Measurements from ENCODE around the gene FOXK2. TPM values are rescaled to one million over a fixed set of nuclear protein-coding genes. Genes with fewer than 3 reads are reported as not detected.

Gene FOXK2
- total and polyA plus RNA-seq, 2 of the 8 experiments (the other 6 are each of a cell fraction or from before 2014, with no cell fraction given), result 34.7 to 64.9 TPM

GRCh38 chr17:82519971-82520903 lies 705 bp downstream of the FOXK2 start:
- Histone ChIP-seq H3K23ac (ENCODE audit: insufficient read length) (no peak overlapping the region), H3K4me3 (ENCODE audit: extremely low read depth in 1 of 4, insufficient read depth in 2 of 4, low read depth in 3 of 4, low read length in 4 of 4) (peak overlapping the region; percentile 68 to 99 (median 86)), H4K20me1 (replicated peaks in 1 of 2; ENCODE audit: control insufficient read depth in 1 of 2, insufficient read depth in 2 of 2, low read length in 2 of 2) (peaks cover 16 to 18% of the 10 kb centered on the region in 2 experiments), H3K4me2 (ENCODE audit: insufficient read depth in 1 of 2, low read depth in 2 of 2, low read length in 2 of 2) (peak overlapping the region; percentile 83 to 91), H3K18ac (ENCODE audit: extremely low read depth, low read length) (no peak overlapping the region), H2BK20ac (ENCODE audit: low read length) (no peak overlapping the region), H3K14ac (ENCODE audit: insufficient read length) (no peak overlapping the region), H2AK5ac (ENCODE audit: low read depth, low read length) (no peak overlapping the region), H3K9ac (replicated peaks in 1 of 4; ENCODE audit: extremely low read depth in 1 of 4, low read depth in 3 of 4, low read length in 3 of 4) (peak overlapping the region; percentile 60 to 82 (median 77)), H2AFZ (ENCODE audit: low read length) (no peak overlapping the region), H2BK120ac (replicated peaks; ENCODE audit: low read depth, low read length) (no peak overlapping the region), H3K27me3 (replicated peaks in 1 of 4; ENCODE audit: control insufficient read depth in 3 of 4, extremely low read depth in 1 of 4, insufficient read depth in 3 of 4, low read length in 3 of 4) (no peaks in the 10 kb centered on the region), H4K5ac (ENCODE audit: insufficient read length, low read depth, low read length) (peak overlapping the region; percentile 80), H3K4me1 (replicated peaks in 1 of 4; ENCODE audit: control insufficient read depth in 3 of 4, insufficient read depth in 4 of 4, low read length in 3 of 4) (peaks cover 0 to 7% (median 1%) of the 10 kb centered on the region in 4 experiments; a peak in 2 of 7 replicates), H3K23me2 (ENCODE audit: low read depth, low read length) (peaks cover 6% of the 10 kb centered on the region; the same call in 1 of the 2 replicates), H3K9me3 (ENCODE audit: insufficient read depth in 2 of 2, low read depth in 1 of 2, low read length in 1 of 2) (no peaks in the 10 kb centered on the region), H3K36me3 (ENCODE audit: control insufficient read depth in 2 of 4, insufficient read depth in 4 of 4, low read length in 3 of 4) (no peaks in the 10 kb centered on the region), H2BK12ac (ENCODE audit: low read depth, low read length) (no peak overlapping the region), H3K4ac (replicated peaks; ENCODE audit: insufficient read length, low read depth, low read length) (no peak overlapping the region), H4K8ac (ENCODE audit: extremely low read depth, insufficient read depth, low read length) (no peak overlapping the region), H3K56ac (replicated peaks; ENCODE audit: insufficient read length, low read depth, low read length) (peak overlapping the region; percentile 32), H2BK15ac (ENCODE audit: low read length) (no peak overlapping the region), H3K79me2 (ENCODE audit: control insufficient read depth in 1 of 2, insufficient read depth in 2 of 2, low read length in 2 of 2) (peaks cover 45 to 53% of the 10 kb centered on the region in 2 experiments), H3K79me1 (ENCODE audit: low read depth, low read length) (peaks cover 4% of the 10 kb centered on the region), H3K27ac (ENCODE audit: low read depth, low read length) (no peak overlapping the region), H2BK5ac (ENCODE audit: low read depth, low read length) (no peak overlapping the region; the same call in 1 of the 2 replicates), H4K91ac (replicated peaks; ENCODE audit: insufficient read length, low read length) (no peak overlapping the region)
- POLR2A ChIA-PET (ENCODE audit: partially characterized antibody), result interaction anchor here (0.5 to 1.1 kb wide), 4 partner anchors 14 to 629 kb away, joined by 3 to 4 read pairs (median 4); no protein-coding TSS in a partner anchor
- CTCF ChIA-PET (ENCODE audit: partially characterized antibody), result interaction anchor here (0.9 to 1.7 kb wide), 4 partner anchors 13 to 33 kb away, joined by 3 to 6 read pairs (median 4); no protein-coding TSS in a partner anchor
- WGBS, 2 experiments (ENCODE audit: extremely low coverage in 1 of 2, insufficient coverage in 1 of 2, insufficient read length in 1 of 2, insufficient replicate concordance in 2 of 2, low coverage in 1 of 2, low lambda C conversion rate in 2 of 2, missing lambda C conversion rate in 1 of 2), result 3% methylated on average over 21 of the region's 94 CpGs; no CpG with 5 or more reads in 1 of the 2 experiments
- peak in 1 of 2 experiments; percentile 58 for DNase-seq (ENCODE audit: low read depth in 1 of 2, low spot score in 2 of 2)
- peak; percentile 7 for FAIRE-seq
- peak; percentile 26 for TF ChIP-seq KDM4A (IDR thresholded peaks at IDR 0.05; ENCODE audit: low read depth, low read length, severe bottlenecking)
- TF ChIP-seq BACH1 (IDR thresholded peaks at IDR 0.05; ENCODE audit: low read length), result 0 out of 2 replicates have a peak, but pooled peaks have one; percentile 24
- 0 out of 4 replicates have a peak, but pooled peaks of 1 of the 2 experiments have one; percentile 30 for TF ChIP-seq SIN3A (conservative IDR thresholded peaks at IDR 0.05 in 1 of 2, IDR thresholded peaks at IDR 0.05 in 1 of 2; ENCODE audit: low read depth in 1 of 2, low read length in 2 of 2)
- TF ChIP-seq NANOG (IDR thresholded peaks at IDR 0.05; ENCODE audit: insufficient read depth, low read depth, low read length, poor library complexity, severe bottlenecking), result no peak
- TF ChIP-seq, protein P1, sequence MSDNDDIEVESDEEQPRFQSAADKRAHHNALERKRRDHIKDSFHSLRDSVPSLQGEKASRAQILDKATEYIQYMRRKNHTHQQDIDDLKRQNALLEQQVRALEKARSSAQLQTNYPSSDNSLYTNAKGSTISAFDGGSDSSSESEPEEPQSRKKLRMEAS (IDR thresholded peaks at IDR 0.05), result no peak
- no peak for TF ChIP-seq BCL11A (IDR thresholded peaks at IDR 0.05; ENCODE audit: low read depth in 2 of 2, low read length in 2 of 2)
- TF ChIP-seq ASH2L (IDR thresholded peaks at IDR 0.05; ENCODE audit: low read length), result peak; percentile 56
- 0 out of 2 replicates have a peak, but pooled peaks have one; percentile 11 for TF ChIP-seq YY1 (IDR thresholded peaks at IDR 0.05; ENCODE audit: low read depth, low read length)
